HEK293T (cell line): ENCODE measurements around the gene COL4A3.

Experiments
- ARNT ChIP-seq: fragments of 450-650 bp; IDR thresholded peaks from 2 replicates; pipeline ENCODE4 v1.6.1; 2017; ENCODE audit warnings: mild to moderate bottlenecking
- BHLHE40 ChIP-seq: fragments of 450-650 bp; IDR thresholded peaks from 2 replicates; pipeline ENCODE4 v1.6.1; 2016; ENCODE audit warnings: mild to moderate bottlenecking, moderate library complexity, borderline replicate concordance
- FOXK2 ChIP-seq: fragments of 450-650 bp; IDR thresholded peaks from 2 replicates; pipeline ENCODE4 v1.6.1; 2016; ENCODE audit warnings: mild to moderate bottlenecking
- FOXM1 ChIP-seq: fragments of 450-650 bp; IDR thresholded peaks from 2 replicates; pipeline ENCODE4 v1.6.1; 2017; ENCODE audit warnings: mild to moderate bottlenecking, borderline replicate concordance
- HDGF ChIP-seq: fragments of 450-650 bp; IDR thresholded peaks from 2 replicates; pipeline ENCODE4 v1.6.1; 2017; ENCODE audit warnings: antibody characterized with exemption, borderline replicate concordance
- LEF1 ChIP-seq: fragments of 450-650 bp; IDR thresholded peaks from 2 replicates; pipeline ENCODE4 v1.6.1; 2017; ENCODE audit warnings: mild to moderate bottlenecking, borderline replicate concordance
- NFRKB ChIP-seq: fragments of 450-650 bp; IDR thresholded peaks from 2 replicates; pipeline ENCODE4 v1.6.1; 2016; ENCODE audit warnings: mild to moderate bottlenecking, moderate library complexity
- PKNOX1 ChIP-seq: fragments of 450-650 bp; IDR thresholded peaks from 2 replicates; pipeline ENCODE4 v1.6.1; 2016
- SP1 ChIP-seq: fragments of 450-650 bp; IDR thresholded peaks from 2 replicates; pipeline ENCODE4 v1.6.1; 2017
- SUZ12 ChIP-seq: fragments of 450-650 bp; IDR thresholded peaks from 2 replicates; pipeline ENCODE4 v1.6.1; 2016; ENCODE audit warnings: mild to moderate bottlenecking
- TARDBP ChIP-seq: fragments of 450-650 bp; IDR thresholded peaks from 2 replicates; pipeline ENCODE4 v1.6.1; 2016
- ZNF384 ChIP-seq: fragments of 450-650 bp; IDR thresholded peaks from 2 replicates; pipeline ENCODE4 v1.6.1; 2016

GRCh38 chr2:227117027-227117426, 47.4 kb upstream of the COL4A3 start:
- no peak for TF ChIP-seq FOXM1
- no peak for TF ChIP-seq BHLHE40
- TF ChIP-seq SP1 = no peak
- TF ChIP-seq HDGF = no peak
- no peak for TF ChIP-seq FOXK2
- TF ChIP-seq SUZ12 = no peak
- TF ChIP-seq ARNT = no peak
- TF ChIP-seq NFRKB = no peak
- no peak for TF ChIP-seq TARDBP
- no peak for TF ChIP-seq ZNF384
- no peak for TF ChIP-seq LEF1
- no peak for TF ChIP-seq PKNOX1
